DOHH2 (cell line): ENCODE measurements around the gene TOR1AIP2.

Experiments
- EZH2phosphoT487 ChIP-seq: fragments of 200-600 bp; sonication (generic); IDR thresholded peaks from 2 replicates; pipeline ENCODE4 v1.6.1; 2017; ENCODE audit warnings: borderline replicate concordance, mild to moderate bottlenecking, antibody characterized with exemption, low read length, moderate library complexity, mixed read lengths
- TF ChIP-seq, protein P1 (sequence below): fragments of 200-600 bp; sonication (generic); IDR thresholded peaks from one replicate; pipeline ENCODE4 v1.5.1; 2014; ENCODE audit warnings: antibody characterized with exemption, mild to moderate bottlenecking, low read depth, low read length; ENCODE audit not compliant: poor library complexity, severe bottlenecking

DNA sequence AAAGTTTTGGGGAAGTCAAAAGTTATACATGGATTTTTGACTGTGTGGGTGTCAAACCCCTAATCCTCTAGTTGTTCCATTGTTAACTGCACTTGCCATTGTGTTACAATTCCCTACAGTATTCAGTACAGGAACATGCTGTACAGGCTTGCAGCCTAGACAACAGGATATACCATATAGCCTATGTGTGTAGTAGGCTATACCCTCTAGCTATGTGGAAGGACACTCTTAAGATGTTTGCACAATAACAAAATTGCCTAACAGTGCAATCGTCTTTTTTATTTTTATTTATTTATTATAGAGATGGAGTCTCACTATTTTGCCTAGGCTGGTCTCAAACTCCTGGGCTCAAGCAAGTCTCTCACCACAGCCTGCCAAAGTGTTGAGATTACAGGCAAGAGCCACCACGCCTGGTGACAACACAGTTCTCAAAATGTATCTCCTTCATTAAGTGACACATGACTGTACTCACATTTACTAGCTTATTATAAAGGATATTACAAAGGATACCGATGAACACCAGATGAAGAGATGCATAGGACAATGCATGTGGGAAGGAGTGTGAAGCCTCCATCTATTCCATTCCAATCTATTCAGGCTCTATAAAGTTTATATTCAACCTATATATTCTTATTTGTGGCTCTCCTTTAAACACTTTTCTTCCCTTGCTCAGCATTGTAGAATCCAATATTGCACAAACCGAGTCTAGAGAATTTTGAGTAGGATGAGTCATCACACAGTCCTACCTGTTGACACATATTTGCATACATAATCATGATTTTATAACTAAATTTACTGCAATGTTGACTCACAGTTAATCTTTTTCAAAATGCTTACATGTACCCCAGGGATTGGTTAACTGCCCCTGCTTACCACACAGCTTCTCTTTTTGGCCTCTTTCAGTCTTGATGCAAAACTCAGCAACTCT lies 48.6 kb upstream of the TOR1AIP2 start:
- TF ChIP-seq, protein P1, sequence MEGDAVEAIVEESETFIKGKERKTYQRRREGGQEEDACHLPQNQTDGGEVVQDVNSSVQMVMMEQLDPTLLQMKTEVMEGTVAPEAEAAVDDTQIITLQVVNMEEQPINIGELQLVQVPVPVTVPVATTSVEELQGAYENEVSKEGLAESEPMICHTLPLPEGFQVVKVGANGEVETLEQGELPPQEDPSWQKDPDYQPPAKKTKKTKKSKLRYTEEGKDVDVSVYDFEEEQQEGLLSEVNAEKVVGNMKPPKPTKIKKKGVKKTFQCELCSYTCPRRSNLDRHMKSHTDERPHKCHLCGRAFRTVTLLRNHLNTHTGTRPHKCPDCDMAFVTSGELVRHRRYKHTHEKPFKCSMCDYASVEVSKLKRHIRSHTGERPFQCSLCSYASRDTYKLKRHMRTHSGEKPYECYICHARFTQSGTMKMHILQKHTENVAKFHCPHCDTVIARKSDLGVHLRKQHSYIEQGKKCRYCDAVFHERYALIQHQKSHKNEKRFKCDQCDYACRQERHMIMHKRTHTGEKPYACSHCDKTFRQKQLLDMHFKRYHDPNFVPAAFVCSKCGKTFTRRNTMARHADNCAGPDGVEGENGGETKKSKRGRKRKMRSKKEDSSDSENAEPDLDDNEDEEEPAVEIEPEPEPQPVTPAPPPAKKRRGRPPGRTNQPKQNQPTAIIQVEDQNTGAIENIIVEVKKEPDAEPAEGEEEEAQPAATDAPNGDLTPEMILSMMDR: no peak
- no peak for TF ChIP-seq EZH2phosphoT487
